Measurements from ENCODE around the gene PTPRD.

DNA sequence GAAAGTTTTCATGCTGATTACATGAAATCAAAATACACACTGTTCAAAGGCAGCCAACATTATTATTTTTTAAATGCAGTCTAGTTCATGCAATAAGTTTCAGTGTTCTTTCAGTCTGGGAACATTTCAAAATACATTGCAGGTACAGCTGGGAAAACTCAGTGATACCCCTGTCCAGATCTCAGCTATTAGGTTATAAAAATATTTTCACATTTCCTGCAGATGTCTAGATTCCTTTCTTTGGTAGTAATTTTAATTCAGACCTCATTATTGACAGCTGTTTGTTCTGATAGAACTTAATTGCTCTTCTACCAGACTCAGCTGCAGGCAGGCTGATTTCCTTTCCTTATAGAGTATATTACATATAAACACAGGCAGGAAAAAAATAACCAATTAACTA lies 2256.4 kb downstream of the PTPRD start:
- TF ChIP-seq CTCF (IDR thresholded peaks at IDR 0.05 in 8 of 11, conservative IDR thresholded peaks at IDR 0.05 in 3 of 11) (no peak), POLR2A (IDR thresholded peaks at IDR 0.05) (no peak), POLR2AphosphoS5 (IDR thresholded peaks at IDR 0.05) (no peak)
